Spinal cord (tissue), 10 donors: ENCODE results near the gene PIKFYVE. TPM values are rescaled to one million over a fixed set of nuclear protein-coding genes. Genes with fewer than 3 reads are reported as not detected.

Source experiments
- DNase-seq, 6 donors: peaks; one replicate each; pipeline versions ENCODE4 v3.0.0 to v3.0.0-alpha.2; 2013 to 2015; ENCODE audit warnings: low spot score in 6 of 6, low read depth in 4 of 6
- H3K27ac ChIP-seq: one replicate; pipeline ENCODE4 v1.5.1; 2013; ENCODE audit warnings: low read depth, low read length, control low read depth
- H3K27me3 ChIP-seq: one replicate; pipeline ENCODE4 v1.6.1; 2013; ENCODE audit warnings: low read length; ENCODE audit not compliant: control insufficient read depth, insufficient read depth
- H3K36me3 ChIP-seq: one replicate; pipeline ENCODE4 v1.6.1; 2013; ENCODE audit warnings: low read length; ENCODE audit not compliant: control insufficient read depth, insufficient read depth
- H3K4me1 ChIP-seq: one replicate; pipeline ENCODE4 v1.6.1; 2013; ENCODE audit warnings: low read length; ENCODE audit not compliant: control insufficient read depth, insufficient read depth
- H3K4me3 ChIP-seq: one replicate; pipeline ENCODE4 v1.5.1; 2013; ENCODE audit warnings: low read depth, low read length, control low read depth
- H3K9me3 ChIP-seq: one replicate; pipeline ENCODE4 v1.6.1; 2013; ENCODE audit warnings: low read length; ENCODE audit not compliant: control insufficient read depth, insufficient read depth
- WGBS: methylation state at CpG from one replicate; pipeline ENCODE4 v1.1.5; 2013; ENCODE audit warnings: missing lambda C conversion rate; ENCODE audit not compliant: insufficient coverage; 5-methylcytosine and 5-hydroxymethylcytosine counted together
- polyA plus RNA-seq, 2 donors: library from polyadenylated mRNA; unstranded; fragments of 120-200 nt; gene quantifications; one replicate each; pipeline ENCODE4 v1.2.1, GENCODE V29; 2013; ENCODE audit not compliant: insufficient read length in 2 of 2
- total RNA-seq, 2 donors: library from RNA; depleted of rRNA in 1 of 2; stranded (reverse); fragments of 120-200 nt in 1 of 2; fragments of >200 nt in 1 of 2; gene quantifications; one replicate each; pipeline versions ENCODE4 v1.2.3 to v1.2.4, GENCODE V29; 2013 to 2014
- donor health status: healthy.

The PIKFYVE gene
- total and polyA plus RNA-seq, 4 donors, result 20.5 to 60.0 (median 37.0) TPM

DNA sequence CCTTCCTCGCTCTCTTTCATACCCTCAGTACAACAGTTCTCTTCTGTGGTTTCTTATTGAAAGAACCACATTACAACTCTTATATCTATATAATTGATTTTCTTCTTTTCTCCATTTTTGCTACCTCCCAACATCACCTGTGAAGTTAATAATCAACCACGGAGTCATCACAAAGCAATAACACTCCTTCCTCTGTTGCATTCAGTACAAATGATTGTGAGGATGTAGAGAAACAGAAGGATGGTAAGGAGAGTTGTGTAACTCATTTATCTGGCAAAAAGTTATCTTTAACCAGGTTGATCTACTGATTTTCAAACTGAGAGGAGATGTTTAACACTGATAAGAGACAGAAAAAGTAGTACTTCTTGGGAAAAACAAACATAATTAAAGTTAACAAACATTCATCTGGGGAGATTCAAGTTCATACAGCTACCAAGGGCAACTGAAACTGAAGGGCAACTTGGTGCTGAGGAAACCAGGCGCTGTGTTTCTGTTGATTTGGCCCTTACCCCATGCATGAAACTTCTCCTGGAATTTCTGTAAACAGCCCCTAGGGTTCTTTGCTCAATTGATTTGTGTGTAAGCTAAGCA is 25.3 kb upstream of the PIKFYVE start:
- no peak for DNase-seq
- H3K9me3 ChIP-seq, result no peaks in the 10 kb centered on the region
- 100% methylated on average over 1 of the region's 3 CpGs for WGBS
- H3K27ac ChIP-seq, result no peak overlapping the region
- peaks cover 34% of the 10 kb centered on the region for H3K36me3 ChIP-seq
- H3K27me3 ChIP-seq, result no peaks in the 10 kb centered on the region
- no peak overlapping the region for H3K4me3 ChIP-seq
- H3K4me1 ChIP-seq, result no peaks in the 10 kb centered on the region

DNA sequence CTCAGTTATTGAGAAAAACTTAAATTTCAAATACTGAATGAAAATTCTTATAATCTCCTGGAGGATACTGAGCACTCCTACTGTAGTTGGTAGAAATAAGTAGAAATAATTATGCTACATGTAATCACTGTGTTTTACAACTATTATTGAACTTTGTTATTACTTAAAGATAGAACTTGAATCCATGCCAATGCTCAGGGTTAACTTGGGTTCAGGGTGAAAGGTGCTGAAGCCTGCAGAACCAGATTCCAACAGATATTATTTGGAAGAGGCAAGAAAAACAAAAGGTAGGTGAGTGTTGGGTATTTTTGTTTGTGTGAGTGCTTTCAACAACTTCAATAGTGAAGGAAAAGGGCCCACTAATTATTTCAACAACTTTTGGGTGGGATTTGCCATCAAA is 21.6 kb upstream of the PIKFYVE start:
- Histone ChIP-seq H3K27me3 (no peaks in the 10 kb centered on the region), H3K4me3 (no peak overlapping the region), H3K36me3 (peaks cover 26% of the 10 kb centered on the region), H3K4me1 (peaks cover 4% of the 10 kb centered on the region), H3K27ac (no peak overlapping the region), H3K9me3 (no peaks in the 10 kb centered on the region)
- DNase-seq, result no peak

DNA sequence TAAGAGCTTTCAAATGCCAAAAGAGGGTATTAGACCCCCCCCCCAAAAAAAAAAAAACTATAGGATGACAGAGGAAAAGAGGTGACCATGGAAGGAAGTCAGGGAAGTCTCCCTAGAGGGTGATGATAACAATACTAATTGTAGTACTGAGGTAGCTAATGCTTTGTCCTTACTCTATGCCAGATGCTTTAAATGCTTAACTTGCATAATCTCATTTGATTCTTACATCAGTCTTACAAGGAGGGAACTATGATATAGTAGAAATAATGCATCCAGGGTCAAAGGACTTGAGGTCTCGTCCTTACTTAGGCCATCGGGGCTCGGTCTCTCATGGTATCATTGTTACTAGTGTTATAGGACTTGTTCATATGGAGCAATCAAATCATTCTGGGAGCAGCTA is 20.3 kb upstream of the PIKFYVE start:
- no peak overlapping the region for H3K27ac ChIP-seq

DNA sequence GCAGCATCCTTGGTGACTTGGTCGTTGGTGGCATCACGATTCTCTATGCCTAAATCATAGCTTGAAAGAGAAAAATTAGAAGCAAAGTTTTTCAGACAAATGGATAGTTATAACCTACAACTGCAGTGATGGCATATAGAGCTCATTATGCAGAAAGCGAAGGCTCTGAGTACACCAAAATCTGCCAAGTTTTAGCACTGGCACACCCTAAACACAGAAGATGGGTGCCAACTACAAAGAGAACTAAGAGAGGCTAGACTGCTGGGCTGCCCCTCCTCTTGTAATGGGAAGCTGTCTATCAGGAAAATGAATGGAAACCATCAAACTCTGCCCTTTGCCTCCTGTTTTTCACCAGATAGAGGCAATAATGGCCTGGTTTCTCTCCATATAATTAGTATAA is 17.5 kb upstream of the PIKFYVE start:
- H3K4me3 ChIP-seq, result no peak overlapping the region
- DNase-seq, result peak in 1 of 6 donors; percentile 30
- WGBS, result no CpG with 5 or more reads among the region's 3 CpGs
- H3K27me3 ChIP-seq, result no peaks in the 10 kb centered on the region
- peaks cover 5% of the 10 kb centered on the region for H3K4me1 ChIP-seq
- no peaks in the 10 kb centered on the region for H3K9me3 ChIP-seq
- peaks cover 9% of the 10 kb centered on the region for H3K36me3 ChIP-seq
- no peak overlapping the region for H3K27ac ChIP-seq

More for the DNA sequence above, 20.3 kb upstream of the PIKFYVE start:
- no CpG with 5 or more reads among the region's 3 CpGs for WGBS
- no peaks in the 10 kb centered on the region for H3K27me3 ChIP-seq
- H3K4me1 ChIP-seq, result peaks cover 4% of the 10 kb centered on the region
- no peaks in the 10 kb centered on the region for H3K9me3 ChIP-seq
- peaks cover 22% of the 10 kb centered on the region for H3K36me3 ChIP-seq
- no peak for DNase-seq
- no peak overlapping the region for H3K4me3 ChIP-seq

DNA sequence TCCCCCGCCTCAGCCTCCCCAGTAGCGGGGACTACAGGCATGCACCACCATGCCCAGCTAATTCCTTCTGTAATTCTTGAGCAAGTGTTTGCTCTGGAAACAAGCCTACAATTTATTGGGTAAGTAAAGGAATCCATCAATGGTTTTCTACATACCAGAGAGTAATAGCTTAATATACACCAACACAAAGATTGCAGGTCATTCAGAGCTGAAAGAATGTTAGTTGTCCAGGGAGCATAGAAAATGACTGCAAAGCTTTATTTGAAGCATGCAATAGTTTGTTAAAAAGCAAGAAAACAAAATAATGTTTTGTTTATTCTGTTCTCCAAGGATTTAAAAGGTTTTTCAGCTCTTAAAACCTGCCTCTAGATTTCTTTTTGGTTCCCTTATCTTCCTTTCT is 16.8 kb upstream of the PIKFYVE start:
- no peak overlapping the region for H3K4me3 ChIP-seq
- no peaks in the 10 kb centered on the region for H3K9me3 ChIP-seq
- peaks cover 5% of the 10 kb centered on the region for H3K36me3 ChIP-seq
- WGBS, result no CpG with 5 or more reads among the region's 2 CpGs
- H3K27ac ChIP-seq, result no peak overlapping the region
- no peaks in the 10 kb centered on the region for H3K27me3 ChIP-seq
- DNase-seq, result no peak
- H3K4me1 ChIP-seq, result peaks cover 9% of the 10 kb centered on the region

DNA sequence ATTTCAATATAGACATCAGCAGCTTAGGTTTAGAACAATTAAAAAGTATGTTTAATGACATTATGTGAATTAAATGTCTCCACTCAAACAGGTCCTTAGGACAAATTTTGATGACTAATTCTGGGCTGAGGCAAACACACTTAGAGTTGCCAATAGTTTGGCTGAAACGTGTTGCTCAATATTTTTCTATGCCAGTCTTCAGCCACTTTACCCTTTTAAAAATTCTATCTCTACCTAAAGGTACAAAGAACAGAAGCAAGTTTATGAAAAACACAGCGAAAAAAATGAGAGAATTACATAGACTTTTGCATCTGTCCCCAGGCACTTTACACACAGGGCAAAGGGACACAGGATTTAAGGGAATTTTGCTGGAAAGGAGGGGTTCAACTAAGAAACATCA is 15.7 kb upstream of the PIKFYVE start:
- no peaks in the 10 kb centered on the region for H3K9me3 ChIP-seq
- no peak overlapping the region for H3K27ac ChIP-seq
- 57% methylated on average over 1 of the region's 2 CpGs for WGBS
- H3K4me1 ChIP-seq, result peaks cover 10% of the 10 kb centered on the region
- no peaks in the 10 kb centered on the region for H3K27me3 ChIP-seq
- H3K36me3 ChIP-seq, result peaks cover 2% of the 10 kb centered on the region
- DNase-seq, result no peak
- no peak overlapping the region for H3K4me3 ChIP-seq

DNA sequence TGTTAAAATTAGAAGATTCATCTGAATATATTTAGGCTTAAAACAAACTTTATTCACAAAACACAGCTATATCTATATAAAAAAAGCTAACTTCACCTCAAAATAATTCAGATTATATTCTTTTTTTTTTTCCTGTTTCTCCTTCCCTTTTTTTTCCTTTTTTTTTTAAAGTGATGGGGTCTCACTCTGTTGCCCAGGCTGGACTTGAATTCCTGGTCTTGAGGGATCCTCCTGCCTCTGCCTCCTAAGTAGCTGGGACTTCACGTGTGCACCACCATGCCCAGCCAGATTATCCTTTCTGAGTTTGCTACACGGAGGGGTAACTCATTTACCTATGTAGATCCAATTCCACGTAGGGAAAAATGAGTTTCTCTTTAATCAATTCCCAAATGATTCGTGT is 15.0 kb upstream of the PIKFYVE start:
- Histone ChIP-seq H3K36me3 (peaks cover 2% of the 10 kb centered on the region), H3K4me1 (peaks cover 16% of the 10 kb centered on the region), H3K27ac (no peak overlapping the region), H3K4me3 (no peak overlapping the region), H3K9me3 (no peaks in the 10 kb centered on the region), H3K27me3 (no peaks in the 10 kb centered on the region)
- 80% methylated on average over 1 of the region's 4 CpGs for WGBS
- no peak for DNase-seq

DNA sequence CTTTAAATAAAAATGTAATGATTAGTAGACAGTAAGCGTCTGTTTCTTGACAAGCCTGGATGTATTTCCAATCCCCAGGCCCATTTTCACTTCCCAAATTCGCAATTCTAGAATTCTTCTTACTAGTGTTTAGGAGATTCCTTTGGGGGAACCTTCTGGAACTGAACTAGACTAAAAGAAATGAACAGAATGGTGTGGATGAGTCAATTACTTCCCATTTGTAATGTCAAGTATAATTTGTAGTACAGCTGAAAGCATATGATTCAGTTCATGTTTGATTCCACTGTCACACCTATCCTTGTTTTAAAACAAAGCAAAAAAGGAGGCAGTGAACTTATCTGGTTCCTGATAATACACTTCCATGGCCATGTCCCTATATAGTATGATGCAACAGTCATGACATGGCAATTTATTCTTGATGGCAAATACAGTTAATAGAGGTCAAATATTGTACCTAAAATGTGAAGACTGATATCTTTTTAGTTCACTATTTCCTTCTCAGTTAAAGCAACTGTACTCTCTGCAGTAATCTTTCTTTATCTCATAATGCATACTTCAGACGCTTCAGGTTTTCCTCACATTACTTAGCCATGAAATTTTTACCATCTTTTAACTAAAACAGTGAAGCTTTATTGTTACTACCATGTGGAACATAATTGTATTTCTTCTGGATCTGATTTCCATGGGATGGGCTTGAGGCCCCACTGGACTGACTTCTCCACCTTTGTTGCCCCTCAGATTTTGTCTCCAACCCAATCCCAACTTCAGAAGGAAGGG is 13.2 kb upstream of the PIKFYVE start:
- DNase-seq, result no peak
- Histone ChIP-seq H3K27me3 (no peaks in the 10 kb centered on the region), H3K27ac (no peak overlapping the region), H3K4me3 (peak overlapping the region; percentile 92), H3K9me3 (no peaks in the 10 kb centered on the region), H3K36me3 (peaks cover 2% of the 10 kb centered on the region), H3K4me1 (peaks cover 17% of the 10 kb centered on the region)
- no CpG with 5 or more reads among the region's 3 CpGs for WGBS

DNA sequence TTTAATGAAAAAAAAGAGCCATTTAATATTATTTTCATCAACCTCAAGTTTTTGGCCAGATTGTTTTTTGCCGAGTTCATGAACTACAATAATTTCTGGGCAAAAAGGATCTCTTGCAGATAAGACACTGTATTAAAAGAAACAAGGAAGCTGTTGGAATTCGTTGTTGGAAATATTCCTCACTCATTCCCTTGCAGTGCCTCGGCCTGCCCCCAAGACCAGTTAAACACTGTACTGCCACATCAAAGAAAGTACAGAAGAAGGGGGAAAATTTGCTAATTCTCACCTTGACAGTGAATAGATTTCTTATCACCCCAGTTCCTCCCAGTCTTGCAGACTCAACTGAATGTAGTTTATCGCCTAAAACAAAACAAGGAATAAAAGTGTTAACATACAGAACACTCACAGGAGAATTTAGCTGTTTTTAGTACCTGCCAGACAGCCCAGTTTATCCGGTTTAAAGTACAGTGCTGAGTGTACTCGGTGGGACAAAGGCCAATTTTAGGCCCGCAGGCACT is 12.4 kb upstream of the PIKFYVE start:
- WGBS, result 1% methylated on average over 4 of the region's 7 CpGs
- peak overlapping the region; percentile 95 for H3K27ac ChIP-seq

More for the DNA sequence above, 12.4 kb upstream of the PIKFYVE start:
- peaks cover 21% of the 10 kb centered on the region for H3K4me1 ChIP-seq
- H3K27me3 ChIP-seq, result no peaks in the 10 kb centered on the region
- H3K9me3 ChIP-seq, result no peaks in the 10 kb centered on the region
- H3K36me3 ChIP-seq, result peaks cover 2% of the 10 kb centered on the region
- peak in 2 of 6 donors; percentile 10 to 17 for DNase-seq
- peak overlapping the region; percentile 92 for H3K4me3 ChIP-seq
